Panc1 (cell line): ENCODE data around the gene PPP1R15B. TPM values are rescaled to one million over a fixed set of nuclear protein-coding genes. Genes with fewer than 3 reads are reported as not detected.

ENCODE experiments used
- ATAC-seq: fragments of 200-7000 bp; cut with Tn5 transposase; 2 replicates; pipeline ENCODE4 v1.9.1; 2020; ENCODE audit warnings: mild to moderate bottlenecking, moderate library complexity
- BruUV-seq: library from RNA; stranded (reverse); fragments of 400-500 nt; replicated peaks from 2 replicates; lab custom pipeline; 2021; lab: Mats Ljungman, UMichigan
- CTCF ChIA-PET: fragments of 300-600 bp; sonication (Branson Sonifier 250); formaldehyde crosslinking; loops from one replicate; lab custom pipeline; 2022; ENCODE audit warnings: antibody characterized with exemption; lab: Charles Lee
- POLR2A ChIA-PET: fragments of 300-600 bp; sonication (Branson Sonifier 250); formaldehyde crosslinking; loops from one replicate; lab custom pipeline; 2022; ENCODE audit warnings: antibody characterized with exemption; lab: Charles Lee
- DNase-seq: peaks from one replicate; pipeline ENCODE4 v3.0.0-alpha.2; 2010; ENCODE audit warnings: low read depth, low spot score
- H3K27ac ChIP-seq: 2 replicates; pipeline ENCODE4 v1.5.1; 2011; ENCODE audit warnings: mild to moderate bottlenecking, low read length, inconsistent platforms
- H3K27me3 ChIP-seq: fragments of 200-500 bp; sonication (Bioruptor generic); 2 replicates; pipeline ENCODE4 v1.6.0; 2014; ENCODE audit warnings: low read length, inconsistent platforms; ENCODE audit not compliant: control insufficient read depth, insufficient read depth
- H3K36me3 ChIP-seq: fragments of 200-500 bp; sonication (Bioruptor generic); 2 replicates; pipeline ENCODE4 v1.5.1; 2014; ENCODE audit warnings: inconsistent platforms, mild to moderate bottlenecking, low read length, moderate library complexity; ENCODE audit not compliant: control insufficient read depth, insufficient read depth
- H3K4me1 ChIP-seq: 2 replicates; pipeline ENCODE4 v1.5.1; 2011; ENCODE audit warnings: inconsistent platforms, mild to moderate bottlenecking, low read length, moderate library complexity; ENCODE audit not compliant: control insufficient read depth, insufficient read depth
- H3K4me3 ChIP-seq, 2 experiments: 2 replicates each; pipeline ENCODE4 v1.5.1; 2011 to 2012; ENCODE audit warnings: low read depth in 2 of 2, low read length in 2 of 2, mild to moderate bottlenecking in 2 of 2, inconsistent platforms in 1 of 2, moderate library complexity in 1 of 2
- H3K9me3 ChIP-seq: fragments of 200-500 bp; sonication (Bioruptor generic); 2 replicates; pipeline ENCODE4 v1.5.1; 2014; ENCODE audit warnings: low read depth, mild to moderate bottlenecking, inconsistent platforms, low read length, moderate library complexity; ENCODE audit not compliant: control insufficient read depth, insufficient read depth
- CTCF ChIP-seq: fragments of 450-650 bp; IDR thresholded peaks from 2 replicates; pipeline ENCODE4 v1.5.1; 2017; ENCODE audit warnings: mild to moderate bottlenecking
- POLR2AphosphoS5 ChIP-seq: IDR thresholded peaks from 2 replicates; pipeline ENCODE4 v1.6.1; 2012; ENCODE audit warnings: mild to moderate bottlenecking, low read depth, low read length, moderate library complexity
- REST ChIP-seq, 2 experiments: IDR thresholded peaks; 2 replicates each; pipeline ENCODE4 v1.6.1; 2011 to 2012; ENCODE audit warnings: low read depth in 2 of 2, control low read depth in 1 of 2, low read length in 1 of 2, mild to moderate bottlenecking in 1 of 2, moderate library complexity in 1 of 2; ENCODE audit not compliant: insufficient read depth in 1 of 2
- SIN3A ChIP-seq: IDR thresholded peaks from 2 replicates; pipeline ENCODE4 v1.6.1; 2012; ENCODE audit warnings: low read depth, mild to moderate bottlenecking, low read length, moderate library complexity, borderline replicate concordance; ENCODE audit not compliant: insufficient read depth
- TCF7L2 ChIP-seq: IDR thresholded peaks from 2 replicates; pipeline ENCODE4 v1.6.1; 2011; ENCODE audit warnings: mild to moderate bottlenecking, low read depth, low read length, inconsistent platforms
- in situ Hi-C: cut with HindIII; loops from 2 replicates; pipeline ENCODE4 v1.10.0; 2016; ENCODE audit warnings: low sequenced_read_pairs, low pct_unique_long_range_greater_than_20kb
- intact Hi-C: fragments of 100-400 bp; cut with micrococcal nuclease; formaldehyde crosslinking; loops from one replicate; pipeline ENCODE4 v1.10.0; 2022; ENCODE audit not compliant: unreplicated experiment
- total RNA-seq: library from RNA; stranded (reverse); gene quantifications from one replicate; pipeline ENCODE4 v1.2.1, GENCODE V29; 2021; ENCODE audit not compliant: unreplicated experiment

Gene PPP1R15B
- total RNA-seq, 1 experiment from 2014 or later = 51.1 TPM

DNA sequence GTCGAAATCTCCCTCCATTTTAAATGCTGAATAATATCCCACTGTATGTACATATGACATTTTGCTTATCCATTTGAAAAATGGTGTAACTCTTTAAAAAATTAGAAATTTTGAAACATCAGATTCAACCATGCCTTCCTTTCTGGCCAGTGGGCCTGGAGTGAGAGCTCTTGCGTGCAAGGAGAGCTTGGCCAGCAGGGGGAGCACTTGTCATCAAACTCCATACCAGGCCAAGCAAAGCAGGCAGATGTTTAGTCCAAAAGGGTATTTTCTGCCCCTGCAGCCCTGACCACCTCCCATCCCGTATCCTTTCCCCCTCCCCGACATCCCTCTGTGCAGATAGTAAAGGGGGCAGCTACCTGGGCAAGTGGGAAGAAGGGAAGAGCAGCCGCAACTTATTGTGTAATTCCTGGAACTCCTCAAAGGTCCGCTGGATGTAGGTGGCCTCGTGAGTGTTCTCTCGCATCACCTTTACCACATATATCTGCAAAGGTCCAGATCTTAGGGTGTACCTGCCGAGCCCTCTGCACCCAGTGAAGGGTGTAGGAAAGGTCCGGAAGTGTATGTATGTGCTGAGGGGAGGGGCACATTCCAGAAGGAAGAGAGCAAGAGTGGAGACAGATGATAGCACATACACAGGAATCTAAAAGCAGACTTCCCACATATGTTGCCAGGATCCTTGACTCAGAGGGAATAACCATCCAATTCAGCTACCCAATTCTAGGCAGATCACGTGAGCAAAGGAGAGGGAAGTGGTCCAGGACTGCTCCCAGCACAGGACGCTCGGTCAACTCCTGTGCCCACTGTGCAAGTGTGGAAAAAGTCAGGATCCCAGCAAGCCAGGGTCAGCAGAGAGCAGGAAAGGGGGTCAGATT lies 19.9 kb upstream of the PPP1R15B start:
- peak; percentile 50 for DNase-seq
- H3K27ac ChIP-seq = peak overlapping the region; percentile 11; the same call in 1 of the 2 replicates

GRCh38 chr1:204429746-204430145 lies 18.1 kb upstream of the PPP1R15B start:
- ChIA-PET POLR2A (no interaction called here), CTCF (interaction anchor here (2.9 kb wide), 1 partner anchor 73 kb away, joined by 17 read pairs; no protein-coding TSS in a partner anchor)
- in situ Hi-C loops = no loop called here

More for the DNA sequence above, 19.9 kb upstream of the PPP1R15B start:
- Histone ChIP-seq H3K27me3 (no peaks in the 10 kb centered on the region), H3K9me3 (no peaks in the 10 kb centered on the region), H3K4me3 (no peak overlapping the region), H3K4me1 (peaks cover 3% of the 10 kb centered on the region; the same call in 1 of the 2 replicates), H3K36me3 (no peaks in the 10 kb centered on the region)
- intact Hi-C loops (loop anchor here (1.0 kb wide), 1 partner anchor 72 kb away; no protein-coding TSS in a partner anchor), in situ Hi-C loops (no loop called here)
- TF ChIP-seq POLR2AphosphoS5 = no peak
- TF ChIP-seq CTCF = peak; percentile 95
- no TSS peak for BruUV-seq
- POLR2A ChIA-PET = interaction anchor here (0.9 kb wide), 1 partner anchor 14 kb away, joined by 3 read pairs; no protein-coding TSS in a partner anchor
- ATAC-seq = peak; percentile 95
- CTCF ChIA-PET = interaction anchor here (0.5 to 2.9 kb wide), 11 partner anchors 13 to 1652 kb away, joined by 3 to 17 read pairs (median 5); no protein-coding TSS in a partner anchor

More at GRCh38 chr1:204429746-204430145, 18.1 kb upstream of the PPP1R15B start:
- TF ChIP-seq TCF7L2 = no peak
- no peak for TF ChIP-seq POLR2AphosphoS5
- TF ChIP-seq CTCF = no peak
- TF ChIP-seq REST (IDR thresholded peaks at IDR 0.05; ENCODE audit: insufficient read depth in 1 of 2, low read depth in 2 of 2, low read length in 1 of 2) = no peak
- TF ChIP-seq SIN3A = no peak
- no peak overlapping the region for H3K27ac ChIP-seq
- intact Hi-C loops = no loop called here
- BruUV-seq = no TSS peak
- H3K27me3 ChIP-seq = no peaks in the 10 kb centered on the region
- no peaks in the 10 kb centered on the region for H3K36me3 ChIP-seq
- ATAC-seq (no peak), DNase-seq (no peak)
- H3K4me1 ChIP-seq = peaks cover 3% of the 10 kb centered on the region; the same call in 1 of the 2 replicates
- H3K9me3 ChIP-seq = no peaks in the 10 kb centered on the region
- no peak overlapping the region for H3K4me3 ChIP-seq
